Mammary epithelial cell (primary cell): ENCODE results near the gene EFCAB7.

Experiments
- EZH2 ChIP-seq: IDR thresholded peaks from 2 replicates; pipeline ENCODE4 v1.6.1; 2012; ENCODE audit warnings: low read length, inconsistent platforms, borderline replicate concordance
- TF ChIP-seq, protein P1 (sequence below), 2 donors: IDR thresholded peaks in 1 of 2; conservative IDR thresholded peaks in 1 of 2; 2 replicates each; pipeline ENCODE4 v1.5.1; 2011 to 2012; ENCODE audit warnings: inconsistent platforms in 2 of 2, low read length in 2 of 2, mild to moderate bottlenecking in 2 of 2, control low read depth in 1 of 2, low read depth in 1 of 2; ENCODE audit not compliant: insufficient read depth in 1 of 2; ENCODE audit errors: extremely low read depth in 1 of 2

DNA sequence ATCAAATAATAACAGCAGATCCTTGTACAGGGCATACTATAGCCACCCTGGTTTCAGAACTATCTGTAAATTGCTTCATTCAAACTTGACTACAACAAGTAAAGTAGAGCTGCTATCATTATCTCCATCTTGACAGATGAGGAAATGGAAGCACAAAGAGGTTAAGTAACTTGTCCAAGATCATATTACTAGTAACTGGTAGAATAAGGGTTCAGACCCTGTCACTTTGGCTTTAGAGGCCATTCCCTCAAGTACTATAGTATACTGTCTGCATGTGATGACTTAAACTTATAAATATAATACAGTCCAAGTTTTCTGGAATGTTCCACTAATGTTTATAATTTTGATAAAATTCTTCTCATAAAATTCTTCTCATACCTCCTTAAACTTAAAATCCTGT, 94.7 kb downstream of the EFCAB7 start:
- TF ChIP-seq, protein P1, sequence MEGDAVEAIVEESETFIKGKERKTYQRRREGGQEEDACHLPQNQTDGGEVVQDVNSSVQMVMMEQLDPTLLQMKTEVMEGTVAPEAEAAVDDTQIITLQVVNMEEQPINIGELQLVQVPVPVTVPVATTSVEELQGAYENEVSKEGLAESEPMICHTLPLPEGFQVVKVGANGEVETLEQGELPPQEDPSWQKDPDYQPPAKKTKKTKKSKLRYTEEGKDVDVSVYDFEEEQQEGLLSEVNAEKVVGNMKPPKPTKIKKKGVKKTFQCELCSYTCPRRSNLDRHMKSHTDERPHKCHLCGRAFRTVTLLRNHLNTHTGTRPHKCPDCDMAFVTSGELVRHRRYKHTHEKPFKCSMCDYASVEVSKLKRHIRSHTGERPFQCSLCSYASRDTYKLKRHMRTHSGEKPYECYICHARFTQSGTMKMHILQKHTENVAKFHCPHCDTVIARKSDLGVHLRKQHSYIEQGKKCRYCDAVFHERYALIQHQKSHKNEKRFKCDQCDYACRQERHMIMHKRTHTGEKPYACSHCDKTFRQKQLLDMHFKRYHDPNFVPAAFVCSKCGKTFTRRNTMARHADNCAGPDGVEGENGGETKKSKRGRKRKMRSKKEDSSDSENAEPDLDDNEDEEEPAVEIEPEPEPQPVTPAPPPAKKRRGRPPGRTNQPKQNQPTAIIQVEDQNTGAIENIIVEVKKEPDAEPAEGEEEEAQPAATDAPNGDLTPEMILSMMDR (conservative IDR thresholded peaks at IDR 0.05 in 1 of 2, IDR thresholded peaks at IDR 0.05 in 1 of 2; ENCODE audit: extremely low read depth in 1 of 2, insufficient read depth in 1 of 2, low read depth in 1 of 2, low read length in 2 of 2) = no peak
- TF ChIP-seq EZH2 = no peak
